A673 (cell line): ENCODE measurements around the gene FAM222B.

Experiments used
- CTCF ChIP-seq: fragments of 300-800, 200-600 bp; sonication (generic); conservative IDR thresholded peaks from 2 replicates; pipeline ENCODE4 v1.5.1; 2017; ENCODE audit warnings: low read depth, mild to moderate bottlenecking, antibody characterized with exemption, low read length, moderate library complexity, mixed read lengths
- EZH2 ChIP-seq: fragments of 200-600 bp; sonication (generic); IDR thresholded peaks from 2 replicates; pipeline ENCODE4 v1.6.1; 2017; ENCODE audit warnings: borderline replicate concordance, low read depth, mild to moderate bottlenecking, mixed read lengths, antibody characterized with exemption, low read length; ENCODE audit not compliant: poor library complexity, severe bottlenecking

GRCh38 chr17:28812748-28813377 is 29.7 kb downstream of the FAM222B start:
- TF ChIP-seq CTCF = no peak
- TF ChIP-seq EZH2 = no peak
